OCI-LY7 (cell line): ENCODE measurements around the gene PSENEN. TPM values are rescaled to one million over a fixed set of nuclear protein-coding genes. Genes with fewer than 3 reads are reported as not detected.
"Not testable (repeated sequence)": the region's sequence is repeated elsewhere in the genome, so short reads cannot be mapped to it uniquely, and the experiment has no call there.

Experiments
- BruUV-seq: library from RNA; stranded (reverse); fragments of 400-500 nt; replicated peaks from 2 replicates; lab custom pipeline; 2021; lab: Mats Ljungman, UMichigan
- CTCF ChIA-PET: fragments of 300-600 bp; sonication (Branson Sonifier 250); formaldehyde crosslinking; loops from one replicate; lab custom pipeline; 2022; ENCODE audit warnings: antibody characterized with exemption; ENCODE audit not compliant: unreplicated experiment; lab: Charles Lee
- POLR2A ChIA-PET: fragments of 300-600 bp; sonication (Branson Sonifier 250); formaldehyde crosslinking; loops from one replicate; lab custom pipeline; 2022; ENCODE audit warnings: antibody characterized with exemption; lab: Charles Lee
- DNase-seq: peaks from one replicate; pipeline ENCODE4 v3.0.0-alpha.2; 2015; ENCODE audit warnings: low spot score
- H2AFZ ChIP-seq: fragments of 200-600 bp; sonication (generic), shearing (Covaris generic); 2 replicates; pipeline ENCODE4 v1.6.1; 2014; ENCODE audit warnings: mild to moderate bottlenecking, antibody characterized with exemption, low read length, moderate library complexity
- H3K27ac ChIP-seq: fragments of 200-600 bp; sonication (generic); 2 replicates; pipeline ENCODE4 v1.5.1; 2014; ENCODE audit warnings: mixed run types, low read depth, mild to moderate bottlenecking, moderate library complexity, low read length, inconsistent platforms; ENCODE audit not compliant: poor library complexity, severe bottlenecking
- H3K36me3 ChIP-seq: fragments of 200-600 bp; sonication (generic); 2 replicates; pipeline ENCODE4 v1.6.1; 2014; ENCODE audit warnings: mild to moderate bottlenecking, antibody characterized with exemption, low read length, moderate library complexity, mixed read lengths; ENCODE audit not compliant: insufficient read depth
- H3K4me1 ChIP-seq: fragments of 200-600 bp; sonication (generic); 2 replicates; pipeline ENCODE4 v1.5.1; 2014; ENCODE audit warnings: mild to moderate bottlenecking, low read length; ENCODE audit not compliant: insufficient read depth, poor library complexity, severe bottlenecking
- H3K4me2 ChIP-seq: fragments of 200-600 bp; sonication (generic); 2 replicates; pipeline ENCODE4 v1.6.1; 2014; ENCODE audit warnings: mild to moderate bottlenecking, low read length
- H3K4me3 ChIP-seq: fragments of 200-600 bp; sonication (generic); 2 replicates; pipeline ENCODE4 v1.5.1; 2014; ENCODE audit warnings: mild to moderate bottlenecking, low read depth, low read length; ENCODE audit not compliant: poor library complexity, severe bottlenecking
- H3K79me2 ChIP-seq: fragments of 200-600 bp; sonication (generic); 2 replicates; pipeline ENCODE4 v1.6.1; 2016; ENCODE audit warnings: low read depth, mild to moderate bottlenecking, low read length, moderate library complexity, mixed read lengths; ENCODE audit not compliant: insufficient read depth
- H3K9me2 ChIP-seq: fragments of 200-600 bp; sonication (generic); 2 replicates; pipeline ENCODE4 v1.6.1; 2016; ENCODE audit warnings: mild to moderate bottlenecking, low read length, mixed read lengths; ENCODE audit not compliant: insufficient read depth
- H3K9me3 ChIP-seq: fragments of 200-600 bp; sonication (generic); 2 replicates; pipeline ENCODE4 v1.6.1; 2014; ENCODE audit warnings: mild to moderate bottlenecking, mixed run types, low read length, mixed read lengths
- H4K20me1 ChIP-seq: fragments of 200-600 bp; sonication (generic); 2 replicates; pipeline ENCODE4 v1.6.1; 2014; ENCODE audit warnings: mild to moderate bottlenecking, antibody characterized with exemption, low read length, moderate library complexity, mixed read lengths; ENCODE audit not compliant: insufficient read depth
- EZH2phosphoT487 ChIP-seq: fragments of 200-600 bp; sonication (generic); IDR thresholded peaks from 2 replicates; pipeline ENCODE4 v1.6.1; 2018; ENCODE audit warnings: low read depth, borderline replicate concordance, mild to moderate bottlenecking, mixed run types, antibody characterized with exemption, low read length, moderate library complexity, mixed read lengths
- intact Hi-C: fragments of 100-400 bp; cut with micrococcal nuclease; formaldehyde crosslinking; loops from one replicate; pipeline ENCODE4 v1.10.0; 2022; ENCODE audit not compliant: unreplicated experiment
- total RNA-seq, 2 experiments: library from RNA; depleted of rRNA in 1 of 2; stranded (reverse); fragments of >200 nt in 1 of 2; shearing (Covaris generic) in 1 of 2; gene quantifications; 2 replicates each; pipeline ENCODE4 v1.2.3, GENCODE V29; 2014 to 2022
- TF ChIP-seq, protein P1 (sequence below): fragments of 200-600 bp; sonication (generic); conservative IDR thresholded peaks from 2 replicates; pipeline ENCODE4 v1.5.1; 2014; ENCODE audit warnings: mild to moderate bottlenecking, antibody characterized with exemption, low read length, moderate library complexity, mixed read lengths

PSENEN gene
- total RNA-seq, 2 experiments from 2014 or later: 25.7 to 51.0 TPM

DNA sequence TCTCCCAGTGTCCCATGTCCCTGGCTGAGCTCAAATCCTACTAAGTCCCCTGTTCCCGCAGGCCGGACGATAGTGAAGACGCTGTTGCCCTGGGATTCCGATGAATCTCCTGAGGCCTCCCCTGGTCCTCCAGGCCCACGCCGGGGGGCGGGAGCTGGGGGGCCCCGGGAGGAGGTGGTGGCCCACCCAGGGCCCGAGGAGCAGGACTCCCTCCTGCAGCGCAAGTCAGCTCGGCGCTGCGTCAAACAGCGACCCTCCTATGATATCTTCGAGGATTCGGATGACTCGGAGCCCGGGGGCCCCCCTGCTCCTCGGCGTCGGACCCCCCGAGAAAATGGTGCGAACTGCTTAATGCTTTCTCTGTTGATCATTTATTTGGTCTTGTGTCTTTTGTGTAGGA lies 21.8 kb upstream of the PSENEN start:
- intact Hi-C loops: no loop called here
- no peaks in the 10 kb centered on the region for H3K9me3 ChIP-seq
- H3K4me3 ChIP-seq: no peak overlapping the region
- no peaks in the 10 kb centered on the region for H3K9me2 ChIP-seq
- H3K4me2 ChIP-seq: no peak overlapping the region
- BruUV-seq: no TSS peak
- DNase-seq: no peak
- CTCF ChIA-PET: no interaction called here
- POLR2A ChIA-PET: no interaction called here
- peaks cover 6% of the 10 kb centered on the region for H4K20me1 ChIP-seq
- peaks cover 12% of the 10 kb centered on the region for H3K79me2 ChIP-seq
- TF ChIP-seq, protein P1, sequence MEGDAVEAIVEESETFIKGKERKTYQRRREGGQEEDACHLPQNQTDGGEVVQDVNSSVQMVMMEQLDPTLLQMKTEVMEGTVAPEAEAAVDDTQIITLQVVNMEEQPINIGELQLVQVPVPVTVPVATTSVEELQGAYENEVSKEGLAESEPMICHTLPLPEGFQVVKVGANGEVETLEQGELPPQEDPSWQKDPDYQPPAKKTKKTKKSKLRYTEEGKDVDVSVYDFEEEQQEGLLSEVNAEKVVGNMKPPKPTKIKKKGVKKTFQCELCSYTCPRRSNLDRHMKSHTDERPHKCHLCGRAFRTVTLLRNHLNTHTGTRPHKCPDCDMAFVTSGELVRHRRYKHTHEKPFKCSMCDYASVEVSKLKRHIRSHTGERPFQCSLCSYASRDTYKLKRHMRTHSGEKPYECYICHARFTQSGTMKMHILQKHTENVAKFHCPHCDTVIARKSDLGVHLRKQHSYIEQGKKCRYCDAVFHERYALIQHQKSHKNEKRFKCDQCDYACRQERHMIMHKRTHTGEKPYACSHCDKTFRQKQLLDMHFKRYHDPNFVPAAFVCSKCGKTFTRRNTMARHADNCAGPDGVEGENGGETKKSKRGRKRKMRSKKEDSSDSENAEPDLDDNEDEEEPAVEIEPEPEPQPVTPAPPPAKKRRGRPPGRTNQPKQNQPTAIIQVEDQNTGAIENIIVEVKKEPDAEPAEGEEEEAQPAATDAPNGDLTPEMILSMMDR: no peak
- no peak for TF ChIP-seq EZH2phosphoT487
- H2AFZ ChIP-seq: no peak overlapping the region
- peaks cover 8% of the 10 kb centered on the region for H3K4me1 ChIP-seq
- H3K27ac ChIP-seq: no peak overlapping the region
- peaks cover 88% of the 10 kb centered on the region for H3K36me3 ChIP-seq

GRCh38 chr19:35724132-35724531 lies 21.3 kb upstream of the PSENEN start:
- BruUV-seq, intact Hi-C loops, H3K9me2 ChIP-seq, POLR2A ChIA-PET, H4K20me1 ChIP-seq, H3K4me3 ChIP-seq, H3K27ac ChIP-seq, H3K9me3 ChIP-seq, H2AFZ ChIP-seq, DNase-seq, CTCF ChIA-PET, H3K79me2 ChIP-seq, H3K4me1 ChIP-seq, H3K4me2 ChIP-seq: not testable (repeated sequence)
- H3K36me3 ChIP-seq: peaks cover 92% of the 10 kb centered on the region

DNA sequence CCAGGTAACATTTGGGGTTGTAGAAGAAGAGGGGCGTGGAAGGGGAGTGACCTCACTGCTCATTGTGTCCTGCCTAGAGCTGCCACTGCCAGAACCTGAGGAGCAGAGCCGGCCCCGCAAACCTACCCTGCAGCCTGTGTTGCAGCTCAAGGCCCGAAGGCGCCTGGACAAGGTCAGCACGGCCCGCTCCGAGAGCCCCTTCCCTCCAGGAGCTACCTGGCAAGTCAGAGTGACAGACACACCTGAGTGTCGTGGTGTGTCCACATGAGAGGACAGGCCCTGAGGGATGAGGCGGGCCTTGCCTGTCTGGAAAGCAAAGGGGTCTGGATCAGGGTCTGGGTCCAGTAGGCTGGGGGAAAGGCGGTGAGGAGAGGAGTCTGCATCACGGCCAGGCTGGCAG lies 20.9 kb upstream of the PSENEN start:
- intact Hi-C loops: no loop called here
- no peaks in the 10 kb centered on the region for H3K9me2 ChIP-seq
- H3K27ac ChIP-seq: no peak overlapping the region
- H3K4me2 ChIP-seq: no peak overlapping the region
- DNase-seq: no peak
- TF ChIP-seq EZH2phosphoT487: no peak
- TF ChIP-seq, protein P1: no peak
- H3K79me2 ChIP-seq: peaks cover 3% of the 10 kb centered on the region
- POLR2A ChIA-PET: no interaction called here
- H3K4me3 ChIP-seq: no peak overlapping the region
- no peak overlapping the region for H2AFZ ChIP-seq
- peaks cover under 1% of the 10 kb centered on the region for H3K4me1 ChIP-seq
- H3K36me3 ChIP-seq: peaks cover 93% of the 10 kb centered on the region
- no TSS peak for BruUV-seq
- no peaks in the 10 kb centered on the region for H4K20me1 ChIP-seq
- CTCF ChIA-PET: no interaction called here
- H3K9me3 ChIP-seq: no peaks in the 10 kb centered on the region
